Calu3 (cell line): ENCODE results near the gene FLII. TPM values are rescaled to one million over a fixed set of nuclear protein-coding genes. Genes with fewer than 3 reads are reported as not detected.

Experiments
- BruUV-seq: library from RNA; stranded (reverse); fragments of 400-500 nt; replicated peaks from 2 replicates; lab custom pipeline; 2021; lab: Mats Ljungman, UMichigan
- CTCF ChIA-PET: fragments of 300-600 bp; sonication (Branson Sonifier 250); formaldehyde crosslinking; loops from one replicate; lab custom pipeline; 2022; ENCODE audit warnings: antibody characterized with exemption; lab: Charles Lee
- DNase-seq: peaks from one replicate; pipeline ENCODE4 v3.0.0; 2022
- H3K27ac Mint-ChIP-seq: one replicate; pipeline ENCODE4 v1.8.0; 2022; ENCODE audit warnings: mixed read lengths; ENCODE audit not compliant: unreplicated experiment
- H3K27me3 Mint-ChIP-seq: one replicate; pipeline ENCODE4 v1.8.0; 2022; ENCODE audit warnings: mixed read lengths; ENCODE audit not compliant: unreplicated experiment
- H3K36me3 Mint-ChIP-seq: one replicate; pipeline ENCODE4 v1.8.0; 2022; ENCODE audit warnings: mild to moderate bottlenecking, moderate library complexity, mixed read lengths; ENCODE audit not compliant: insufficient read depth, unreplicated experiment
- H3K4me1 Mint-ChIP-seq: one replicate; pipeline ENCODE4 v1.8.0; 2022; ENCODE audit warnings: mild to moderate bottlenecking, low read depth, mixed read lengths; ENCODE audit not compliant: unreplicated experiment
- H3K4me3 Mint-ChIP-seq: one replicate; pipeline ENCODE4 v1.8.0; 2022; ENCODE audit warnings: mild to moderate bottlenecking, low read depth, moderate library complexity, mixed read lengths; ENCODE audit not compliant: unreplicated experiment
- H3K9me3 Mint-ChIP-seq: one replicate; pipeline ENCODE4 v1.8.0; 2022; ENCODE audit warnings: low read depth, mixed read lengths; ENCODE audit not compliant: unreplicated experiment
- intact Hi-C: fragments of 100-400 bp; cut with micrococcal nuclease; formaldehyde crosslinking; loops from one replicate; pipeline ENCODE4 v1.10.0; 2022; ENCODE audit not compliant: unreplicated experiment
- total RNA-seq: library from RNA; stranded (reverse); gene quantifications from 2 replicates; pipeline ENCODE4 v1.2.3, GENCODE V29; 2022
- TF ChIP-seq, protein P1 (sequence below): fragments of 200-600 bp; IDR thresholded peaks from one replicate; pipeline ENCODE4 v1.8.0; 2022; ENCODE audit warnings: antibody characterized with exemption; ENCODE audit not compliant: unreplicated experiment

The FLII gene
- total RNA-seq, 1 experiment from 2014 or later = 298 TPM

DNA sequence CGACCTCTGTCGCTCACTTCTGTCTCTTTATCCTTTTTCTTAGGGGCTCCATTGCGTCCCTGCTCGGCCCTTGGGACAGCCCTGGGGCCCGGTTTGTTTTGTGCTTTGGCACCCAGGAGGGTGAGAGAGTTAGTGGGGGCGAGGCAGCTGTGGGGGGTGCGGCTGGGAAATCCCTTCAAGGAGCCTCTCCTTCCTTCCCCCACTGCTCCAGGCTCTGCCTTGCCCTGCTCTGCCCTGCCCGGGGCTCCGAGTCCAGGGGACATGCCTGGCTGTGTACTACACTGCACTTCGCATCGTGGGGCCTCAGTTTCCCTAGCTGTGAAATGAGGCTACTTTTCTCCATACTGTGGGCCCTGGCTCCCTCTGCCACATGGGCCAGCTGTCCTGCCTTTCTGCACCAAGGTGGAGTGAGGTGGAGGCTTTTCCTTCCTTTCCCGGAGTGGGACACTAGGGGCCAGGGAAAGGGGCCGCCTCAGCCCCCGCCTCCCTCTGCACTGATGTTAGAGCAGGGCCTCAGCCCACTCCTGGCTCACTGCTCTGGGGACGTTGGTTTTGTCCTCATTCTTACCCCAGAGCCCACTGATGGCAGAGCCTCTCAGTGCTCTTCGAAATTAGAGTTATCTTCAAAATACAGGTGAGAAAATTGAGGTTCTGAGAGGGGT lies 32.1 kb downstream of the FLII start:
- intact Hi-C loops = loop anchor here (10.0 kb wide), 1 partner anchor 82 kb away; no protein-coding TSS in a partner anchor
- no peaks in the 10 kb centered on the region for H3K27me3 Mint-ChIP-seq
- no peaks in the 10 kb centered on the region for H3K4me1 Mint-ChIP-seq
- H3K27ac Mint-ChIP-seq = peak overlapping the region; percentile 81
- H3K36me3 Mint-ChIP-seq = peaks cover 15% of the 10 kb centered on the region
- DNase-seq = no peak
- H3K9me3 Mint-ChIP-seq = no peaks in the 10 kb centered on the region
- CTCF ChIA-PET = no interaction called here
- BruUV-seq = no TSS peak
- peak overlapping the region; percentile 87 for H3K4me3 Mint-ChIP-seq
- TF ChIP-seq, protein P1, sequence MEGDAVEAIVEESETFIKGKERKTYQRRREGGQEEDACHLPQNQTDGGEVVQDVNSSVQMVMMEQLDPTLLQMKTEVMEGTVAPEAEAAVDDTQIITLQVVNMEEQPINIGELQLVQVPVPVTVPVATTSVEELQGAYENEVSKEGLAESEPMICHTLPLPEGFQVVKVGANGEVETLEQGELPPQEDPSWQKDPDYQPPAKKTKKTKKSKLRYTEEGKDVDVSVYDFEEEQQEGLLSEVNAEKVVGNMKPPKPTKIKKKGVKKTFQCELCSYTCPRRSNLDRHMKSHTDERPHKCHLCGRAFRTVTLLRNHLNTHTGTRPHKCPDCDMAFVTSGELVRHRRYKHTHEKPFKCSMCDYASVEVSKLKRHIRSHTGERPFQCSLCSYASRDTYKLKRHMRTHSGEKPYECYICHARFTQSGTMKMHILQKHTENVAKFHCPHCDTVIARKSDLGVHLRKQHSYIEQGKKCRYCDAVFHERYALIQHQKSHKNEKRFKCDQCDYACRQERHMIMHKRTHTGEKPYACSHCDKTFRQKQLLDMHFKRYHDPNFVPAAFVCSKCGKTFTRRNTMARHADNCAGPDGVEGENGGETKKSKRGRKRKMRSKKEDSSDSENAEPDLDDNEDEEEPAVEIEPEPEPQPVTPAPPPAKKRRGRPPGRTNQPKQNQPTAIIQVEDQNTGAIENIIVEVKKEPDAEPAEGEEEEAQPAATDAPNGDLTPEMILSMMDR = no peak

- Mint-ChIP-seq H3K27ac (peak overlapping the region; percentile 81), H3K4me3 (peak overlapping the region; percentile 87), H3K4me1 (no peaks in the 10 kb centered on the region), H3K9me3 (no peaks in the 10 kb centered on the region), H3K27me3 (no peaks in the 10 kb centered on the region), H3K36me3 (peaks cover 15% of the 10 kb centered on the region)
- no peak for DNase-seq
- CTCF ChIA-PET = no interaction called here
- no TSS peak for BruUV-seq
- TF ChIP-seq, protein P1 = no peak
- intact Hi-C loops = loop anchor here (10.0 kb wide), 1 partner anchor 81 kb away; no protein-coding TSS in a partner anchor
These were observed 32.8 kb downstream of the FLII start for GRCh38 chr17:18225642-18226283.

DNA sequence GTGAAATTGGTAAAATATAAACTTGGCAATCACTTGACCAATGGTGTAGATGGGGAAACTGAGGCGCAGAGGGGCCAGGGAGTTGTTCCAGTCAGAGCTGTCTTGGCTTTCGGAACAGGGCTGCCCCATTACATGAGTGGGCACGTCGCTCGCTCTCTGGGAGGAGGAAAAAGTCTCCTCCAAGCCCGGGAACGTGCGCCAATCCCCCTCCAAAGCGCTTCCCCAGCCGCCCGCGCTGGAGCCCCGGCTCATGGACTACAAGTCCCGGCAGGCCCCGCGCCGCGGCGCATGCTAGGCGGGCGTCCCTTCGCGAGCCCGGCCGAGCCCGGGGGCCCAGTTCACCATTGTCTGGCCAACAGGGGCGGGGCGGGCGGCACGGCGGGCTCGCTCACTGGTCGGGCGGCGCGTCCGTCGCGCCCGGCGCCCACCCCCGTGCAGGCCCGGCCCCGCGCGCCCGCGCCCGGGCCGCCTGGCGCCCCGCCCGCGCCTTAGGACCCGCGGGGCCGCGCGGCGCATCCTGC lies 33.4 kb downstream of the FLII start, which contains the start of gene LLGL1:
Gene LLGL1 (plus strand): TSS at position 515 of the 521 bp plus-strand sequence. CDS start 48 bp downstream, outside the sequence.
- Mint-ChIP-seq H3K36me3 (peaks cover 15% of the 10 kb centered on the region), H3K27ac (peak within 1 kb of the TSS; percentile 81), H3K27me3 (no peaks in the 10 kb centered on the region), H3K4me1 (no peaks in the 10 kb centered on the region), H3K9me3 (no peaks in the 10 kb centered on the region), H3K4me3 (peak within 1 kb of the TSS; percentile 87)
- CTCF ChIA-PET = no interaction called here
- intact Hi-C loops = loop anchor here (10.0 kb wide), 1 partner anchor 80 kb away; no protein-coding TSS in a partner anchor
- TF ChIP-seq, protein P1 = no peak
- DNase-seq = peak; percentile 94
- BruUV-seq = no TSS peak

DNA sequence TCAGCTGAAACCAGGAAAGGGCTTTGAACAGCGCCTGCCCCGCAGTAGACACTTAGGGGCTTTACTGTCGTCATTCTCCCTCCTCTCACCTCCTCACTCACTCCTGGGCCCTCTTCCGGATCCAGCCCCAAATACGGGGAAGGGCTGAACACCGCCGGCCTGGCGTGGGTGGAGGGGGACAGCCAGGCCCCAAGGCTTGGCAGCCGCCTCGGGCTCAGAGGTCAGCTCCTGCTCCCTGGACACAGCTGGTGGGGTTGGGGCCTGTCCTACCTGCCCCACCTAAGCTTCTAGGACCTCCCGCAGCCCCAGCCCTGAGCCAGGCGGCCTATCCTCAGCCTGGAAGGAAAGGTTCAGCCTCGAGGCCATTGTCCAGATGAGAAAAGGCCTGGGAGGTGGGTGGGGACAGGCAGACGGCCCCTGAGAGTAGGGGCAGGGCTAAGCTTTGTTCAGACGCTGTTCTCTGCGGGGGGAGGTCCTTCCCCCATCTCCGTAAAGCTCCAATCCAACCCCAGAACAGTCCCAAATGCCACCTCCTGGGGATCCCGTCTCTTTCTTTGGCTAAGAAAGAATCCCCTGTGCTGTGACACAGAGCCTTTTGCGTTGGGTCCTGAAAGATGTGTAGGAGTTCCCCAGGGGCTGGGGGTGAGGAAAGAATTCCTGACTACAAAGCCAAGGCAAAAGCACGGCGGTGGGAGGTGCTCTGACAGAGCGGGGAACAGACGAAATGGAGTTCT lies 34.0 kb downstream of the FLII start:
- no TSS peak for BruUV-seq
- no peaks in the 10 kb centered on the region for H3K9me3 Mint-ChIP-seq

More for the DNA sequence above, 34.0 kb downstream of the FLII start:
- Mint-ChIP-seq H3K4me3 (peak overlapping the region; percentile 87), H3K4me1 (no peaks in the 10 kb centered on the region), H3K27me3 (no peaks in the 10 kb centered on the region), H3K27ac (no peak overlapping the region), H3K36me3 (peaks cover 15% of the 10 kb centered on the region)
- TF ChIP-seq, protein P1 = no peak
- CTCF ChIA-PET = no interaction called here
- intact Hi-C loops = loop anchor here (10.0 kb wide), 1 partner anchor 80 kb away; no protein-coding TSS in a partner anchor
- DNase-seq = no peak
